KOPT-K1 (cell line): ENCODE measurements around the gene RAPH1.
"Not testable (repeated sequence)": the region's sequence is repeated elsewhere in the genome, so short reads cannot be mapped to it uniquely, and the experiment has no call there.

Source experiments
- H3K27ac ChIP-seq: fragments of 200-600 bp; sonication (generic); 2 replicates; pipeline ENCODE4 v1.5.1; 2016; ENCODE audit warnings: antibody characterized with exemption, mild to moderate bottlenecking, low read depth, low read length; ENCODE audit not compliant: poor library complexity, severe bottlenecking
- H3K36me3 ChIP-seq: fragments of 200-600 bp; sonication (generic); 2 replicates; pipeline ENCODE4 v1.5.1; 2017; ENCODE audit warnings: antibody characterized with exemption, mild to moderate bottlenecking, low read length, moderate library complexity; ENCODE audit not compliant: insufficient read depth
- H3K9me3 ChIP-seq: fragments of 200-600 bp; sonication (generic); 2 replicates; pipeline ENCODE4 v1.5.1; 2017; ENCODE audit warnings: antibody characterized with exemption, low read length, mild to moderate bottlenecking; ENCODE audit not compliant: insufficient read depth, poor library complexity, severe bottlenecking

The RAPH1 gene

GRCh38 chr2:203399031-203399430 lies 136.1 kb downstream of the RAPH1 start:
- H3K9me3 ChIP-seq: peaks cover 7% of the 10 kb centered on the region
- no peak overlapping the region for H3K27ac ChIP-seq
- peaks cover 56% of the 10 kb centered on the region for H3K36me3 ChIP-seq

- H3K36me3 ChIP-seq: peaks cover 50% of the 10 kb centered on the region
These were observed 138.4 kb downstream of the RAPH1 start for GRCh38 chr2:203396667-203397066.

GRCh38 chr2:203395858-203396257 lies 139.2 kb downstream of the RAPH1 start:
- H3K9me3 ChIP-seq: peaks cover 7% of the 10 kb centered on the region
- H3K36me3 ChIP-seq: peaks cover 51% of the 10 kb centered on the region
- H3K27ac ChIP-seq: no peak overlapping the region

More at GRCh38 chr2:203396667-203397066, 138.4 kb downstream of the RAPH1 start:
- H3K9me3 ChIP-seq: peaks cover 7% of the 10 kb centered on the region
- H3K27ac ChIP-seq: no peak overlapping the region

- peaks cover 53% of the 10 kb centered on the region for H3K36me3 ChIP-seq
- peaks cover 7% of the 10 kb centered on the region for H3K9me3 ChIP-seq
- H3K27ac ChIP-seq: no peak overlapping the region
These were observed 140.4 kb downstream of the RAPH1 start for GRCh38 chr2:203394519-203395227.

GRCh38 chr2:203388153-203388552 lies 146.9 kb downstream of the RAPH1 start:
- not testable (repeated sequence) for H3K9me3 ChIP-seq, H3K27ac ChIP-seq
- peaks cover 29% of the 10 kb centered on the region for H3K36me3 ChIP-seq

- H3K27ac ChIP-seq: no peak overlapping the region
- no peaks in the 10 kb centered on the region for H3K9me3 ChIP-seq
These were observed 152.1 kb downstream of the RAPH1 start for GRCh38 chr2:203383038-203383437.

GRCh38 chr2:203379156-203379555 lies 155.9 kb downstream of the RAPH1 start:
- no peak overlapping the region for H3K27ac ChIP-seq
- peaks cover 9% of the 10 kb centered on the region for H3K36me3 ChIP-seq
- H3K9me3 ChIP-seq: no peaks in the 10 kb centered on the region

More at GRCh38 chr2:203383038-203383437, 152.1 kb downstream of the RAPH1 start:
- peaks cover 12% of the 10 kb centered on the region for H3K36me3 ChIP-seq

- H3K27ac ChIP-seq: no peak overlapping the region
- H3K9me3 ChIP-seq: no peaks in the 10 kb centered on the region
- peaks cover 2% of the 10 kb centered on the region; the same call in 1 of the 2 replicates for H3K36me3 ChIP-seq
These were observed 158.9 kb downstream of the RAPH1 start for GRCh38 chr2:203376173-203376572.

GRCh38 chr2:203372706-203373105 lies 162.4 kb downstream of the RAPH1 start:
- peaks cover 26% of the 10 kb centered on the region for H3K36me3 ChIP-seq
- not testable (repeated sequence) for H3K27ac ChIP-seq, H3K9me3 ChIP-seq

- Histone ChIP-seq H3K27ac (no peak overlapping the region), H3K36me3 (peaks cover 34% of the 10 kb centered on the region), H3K9me3 (no peaks in the 10 kb centered on the region)
These were observed 168.2 kb downstream of the RAPH1 start for GRCh38 chr2:203366639-203367466.

GRCh38 chr2:203361922-203362321 lies 173.2 kb downstream of the RAPH1 start:
- H3K36me3 ChIP-seq: peaks cover 8% of the 10 kb centered on the region
- H3K27ac ChIP-seq: no peak overlapping the region
- H3K9me3 ChIP-seq: no peaks in the 10 kb centered on the region

GRCh38 chr2:203361495-203361894 lies 173.6 kb downstream of the RAPH1 start:
- H3K36me3 ChIP-seq: peaks cover 6% of the 10 kb centered on the region; the same call in 1 of the 2 replicates
- H3K27ac ChIP-seq: no peak overlapping the region
- H3K9me3 ChIP-seq: no peaks in the 10 kb centered on the region

GRCh38 chr2:203360833-203361430 lies 174.2 kb downstream of the RAPH1 start:
- Histone ChIP-seq H3K27ac (no peak overlapping the region), H3K36me3 (peaks cover 6% of the 10 kb centered on the region; the same call in 1 of the 2 replicates), H3K9me3 (no peaks in the 10 kb centered on the region)

GRCh38 chr2:203359450-203359849 lies 175.7 kb downstream of the RAPH1 start:
- H3K36me3 ChIP-seq: peaks cover 11% of the 10 kb centered on the region
- no peaks in the 10 kb centered on the region for H3K9me3 ChIP-seq
- H3K27ac ChIP-seq: no peak overlapping the region

- no peaks in the 10 kb centered on the region for H3K9me3 ChIP-seq
- H3K27ac ChIP-seq: no peak overlapping the region
- peaks cover 11% of the 10 kb centered on the region for H3K36me3 ChIP-seq
These were observed 180.1 kb downstream of the RAPH1 start for GRCh38 chr2:203354966-203355365.
